ENCODE measurements around the gene GH2.
"Not testable (repeated sequence)": the region's sequence is repeated elsewhere in the genome, so short reads cannot be mapped to it uniquely, and the experiment has no call there.

The GH2 gene

DNA sequence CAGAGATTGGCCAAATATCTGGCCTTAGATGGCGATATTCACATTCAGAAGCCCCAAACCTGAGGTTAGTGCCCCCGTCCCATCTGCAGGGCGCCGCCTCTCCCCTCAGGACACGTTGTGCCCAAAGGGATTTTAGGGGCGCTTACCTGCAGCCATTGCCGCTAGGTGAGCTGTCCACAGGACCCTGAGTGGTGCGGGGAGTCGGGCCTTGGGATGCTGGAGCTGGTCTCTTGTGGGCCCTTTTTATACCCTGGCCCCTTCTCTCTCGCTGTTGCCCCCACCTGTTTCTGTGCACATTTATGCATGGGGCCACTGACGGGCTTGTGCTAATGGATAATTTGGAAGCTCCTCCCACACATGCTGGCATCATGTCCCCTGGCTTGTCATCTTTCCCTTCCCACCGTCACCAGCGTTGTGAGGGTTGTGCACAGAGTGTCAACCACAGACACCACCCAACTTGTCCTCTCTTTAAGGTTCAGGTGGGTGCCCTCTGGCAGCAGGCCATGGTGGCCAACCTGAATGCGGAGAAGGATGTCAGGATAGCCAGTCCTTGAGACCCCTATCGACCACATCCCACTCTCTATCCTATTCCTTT is 29.4 kb upstream of the GH2 start, which contains the start of gene CSHL1:
TSS of gene CSHL1 (minus strand) at position 218 of the 595 bp plus-strand sequence. CDS start at position 156, 62 bp downstream.
- ChIA-PET POLR2A (no interaction called here), CTCF (interaction anchor here (0.7 to 5.1 kb wide), 31 partner anchors 8 to 370 kb away, joined by 3 to 71 read pairs (median 4); partner anchors contain the start of genes CD79B, ERN1 and ICAM2)
- TF ChIP-seq, protein P1, sequence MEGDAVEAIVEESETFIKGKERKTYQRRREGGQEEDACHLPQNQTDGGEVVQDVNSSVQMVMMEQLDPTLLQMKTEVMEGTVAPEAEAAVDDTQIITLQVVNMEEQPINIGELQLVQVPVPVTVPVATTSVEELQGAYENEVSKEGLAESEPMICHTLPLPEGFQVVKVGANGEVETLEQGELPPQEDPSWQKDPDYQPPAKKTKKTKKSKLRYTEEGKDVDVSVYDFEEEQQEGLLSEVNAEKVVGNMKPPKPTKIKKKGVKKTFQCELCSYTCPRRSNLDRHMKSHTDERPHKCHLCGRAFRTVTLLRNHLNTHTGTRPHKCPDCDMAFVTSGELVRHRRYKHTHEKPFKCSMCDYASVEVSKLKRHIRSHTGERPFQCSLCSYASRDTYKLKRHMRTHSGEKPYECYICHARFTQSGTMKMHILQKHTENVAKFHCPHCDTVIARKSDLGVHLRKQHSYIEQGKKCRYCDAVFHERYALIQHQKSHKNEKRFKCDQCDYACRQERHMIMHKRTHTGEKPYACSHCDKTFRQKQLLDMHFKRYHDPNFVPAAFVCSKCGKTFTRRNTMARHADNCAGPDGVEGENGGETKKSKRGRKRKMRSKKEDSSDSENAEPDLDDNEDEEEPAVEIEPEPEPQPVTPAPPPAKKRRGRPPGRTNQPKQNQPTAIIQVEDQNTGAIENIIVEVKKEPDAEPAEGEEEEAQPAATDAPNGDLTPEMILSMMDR (IDR thresholded peaks at IDR 0.05; ENCODE audit: insufficient read depth, low read length, missing control alignments), result no peak
- no peak for DNase-seq (ENCODE audit: low read depth, low spot score)
- H3K4me3 ChIP-seq (ENCODE audit: low read depth, low read length), result no peak within 1 kb of the TSS

DNA sequence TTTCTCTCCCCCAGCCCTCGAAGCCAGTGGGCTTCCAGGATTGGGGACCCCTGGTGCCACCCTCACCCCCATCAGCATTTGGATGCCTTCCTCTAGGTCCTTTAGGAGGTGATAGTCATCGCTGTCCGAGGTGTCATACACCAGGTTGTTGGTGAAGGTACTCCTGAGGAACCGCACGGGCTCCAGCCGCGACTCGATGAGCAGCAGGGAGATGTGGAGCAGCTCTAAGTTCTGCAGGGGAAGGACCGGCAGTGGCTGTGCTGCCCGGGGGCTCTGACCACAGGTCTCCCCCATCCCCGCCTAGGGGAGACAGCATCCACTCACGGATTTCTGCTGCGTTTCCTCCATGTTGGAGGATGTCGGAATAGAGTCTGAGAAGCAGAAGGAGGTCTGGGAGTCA is 28.4 kb upstream of the GH2 start:
- POLR2A ChIA-PET, result no interaction called here
- CTCF ChIA-PET, result interaction anchor here (1.0 to 5.1 kb wide), 10 partner anchors 10 to 224 kb away, joined by 3 to 71 read pairs (median 12); partner anchors contain the start of genes CD79B and ERN1
- no peak overlapping the region for H3K4me3 ChIP-seq (ENCODE audit: low read depth, low read length)
- TF ChIP-seq, protein P1 (IDR thresholded peaks at IDR 0.05; ENCODE audit: insufficient read depth, low read length, missing control alignments), result no peak
- no peak for DNase-seq (ENCODE audit: low read depth, low spot score)

DNA sequence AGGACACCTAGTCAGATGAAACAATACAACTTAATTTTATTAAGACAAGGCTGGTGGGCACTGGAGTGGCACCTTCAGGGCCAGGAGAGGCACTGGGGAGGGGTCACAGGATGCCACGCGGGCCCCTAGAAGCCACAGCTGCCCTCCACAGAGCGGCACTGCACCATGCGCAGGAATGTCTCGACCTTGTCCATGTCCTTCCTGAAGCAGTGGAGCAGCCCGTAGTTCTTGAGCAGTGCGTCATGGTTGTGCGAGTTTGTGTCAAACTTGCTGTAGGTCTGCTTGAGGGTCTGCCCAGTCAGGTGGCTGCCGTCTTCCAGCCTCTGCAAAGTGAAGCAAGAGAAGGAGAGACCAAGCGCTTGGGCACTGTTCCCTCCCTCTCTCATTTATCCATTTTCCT is 27.8 kb upstream of the GH2 start:
- POLR2A ChIA-PET; DNase-seq (ENCODE audit: low read depth, low spot score); H3K4me3 ChIP-seq (ENCODE audit: low read depth, low read length): not testable (repeated sequence)
- CTCF ChIA-PET, result interaction anchor here (1.0 to 5.1 kb wide), 4 partner anchors 37 to 224 kb away, joined by 3 to 71 read pairs (median 24); no protein-coding TSS in a partner anchor

DNA sequence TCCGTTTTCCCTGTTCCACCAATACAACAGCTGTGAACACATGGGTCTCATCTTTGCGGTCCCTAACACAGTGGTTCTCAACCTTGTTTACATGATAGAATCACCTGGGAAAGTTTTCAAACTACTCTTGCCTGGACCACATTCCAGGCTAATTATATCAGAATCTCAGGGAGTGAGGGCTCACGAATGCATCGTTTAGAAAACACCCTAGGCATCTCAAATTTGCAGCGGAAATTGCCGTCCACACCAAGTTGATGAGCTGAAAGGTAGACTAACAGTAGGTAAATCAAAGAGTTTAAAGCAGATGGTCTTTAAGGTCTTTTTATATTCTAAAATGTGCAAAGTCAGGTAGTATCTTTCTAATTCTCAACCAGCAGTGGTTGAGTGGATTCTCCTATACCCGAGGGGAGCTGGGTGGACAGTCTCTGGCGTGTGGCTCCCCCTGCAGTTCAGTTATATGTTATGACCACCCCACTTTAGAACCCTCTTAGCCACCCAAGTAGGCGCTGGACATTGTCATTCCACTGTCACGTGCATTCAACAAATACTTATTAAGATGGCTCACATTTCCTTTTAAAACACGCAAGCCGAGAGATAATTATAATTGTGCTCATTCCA is 25.5 kb upstream of the GH2 start:
- POLR2A ChIA-PET; DNase-seq (ENCODE audit: low read depth, low spot score); H3K4me3 ChIP-seq (ENCODE audit: low read depth, low read length): not testable (repeated sequence)
- CTCF ChIA-PET, result interaction anchor here (1.3 to 8.5 kb wide), 5 partner anchors 13 to 384 kb away, joined by 3 to 79 read pairs (median 8); no protein-coding TSS in a partner anchor
- TF ChIP-seq, protein P1 (IDR thresholded peaks at IDR 0.05; ENCODE audit: insufficient read depth, low read length, missing control alignments), result peak; percentile 12

DNA sequence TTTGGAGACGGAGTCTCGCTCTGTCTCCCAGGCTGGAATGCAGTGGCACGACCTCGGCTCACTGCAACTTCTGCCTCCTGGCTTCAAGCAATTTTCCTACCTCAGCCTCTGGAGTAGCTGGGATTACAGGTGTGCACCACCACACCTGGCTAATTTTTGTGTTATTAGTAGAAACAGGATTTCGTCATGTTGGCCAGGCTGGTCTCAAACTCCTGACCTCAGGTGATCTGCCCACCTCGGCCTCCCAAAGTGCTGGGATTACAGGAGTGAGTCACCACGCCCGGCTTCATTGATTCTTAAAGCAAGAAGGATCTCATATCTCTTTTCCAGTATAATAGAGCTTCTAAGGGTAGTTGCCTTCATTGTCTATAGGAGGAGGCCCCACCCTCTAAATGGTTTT is 23.1 kb upstream of the GH2 start:
- DNase-seq (ENCODE audit: low read depth, low spot score); H3K4me3 ChIP-seq (ENCODE audit: low read depth, low read length); POLR2A ChIA-PET: not testable (repeated sequence)
- CTCF ChIA-PET, result interaction anchor here (0.6 to 8.5 kb wide), 14 partner anchors 12 to 416 kb away, joined by 3 to 79 read pairs (median 7); partner anchors contain the start of gene GH2

DNA sequence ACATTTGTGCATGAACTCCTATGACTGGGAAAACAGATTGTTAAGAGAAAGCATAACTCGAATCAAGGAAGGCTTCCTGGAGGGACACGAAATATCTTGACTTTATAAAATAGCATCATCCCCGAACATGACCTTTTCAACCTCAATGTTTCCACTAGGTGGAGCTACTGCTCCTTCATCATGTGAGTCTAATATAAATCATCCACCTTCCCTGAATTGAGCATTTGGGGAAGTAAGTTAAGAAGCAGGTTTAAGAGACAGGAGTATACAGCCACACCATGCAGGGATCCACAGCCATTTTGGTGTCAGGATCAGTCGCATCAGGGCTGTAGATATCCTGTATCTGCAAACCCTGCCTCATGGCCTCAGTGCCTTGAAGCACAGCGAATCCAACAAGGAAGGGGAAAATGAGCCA is 22.1 kb upstream of the GH2 start:
- DNase-seq (ENCODE audit: low read depth, low spot score); H3K4me3 ChIP-seq (ENCODE audit: low read depth, low read length); POLR2A ChIA-PET: not testable (repeated sequence)
- CTCF ChIA-PET, result interaction anchor here (1.0 to 8.5 kb wide), 11 partner anchors 8 to 375 kb away, joined by 3 to 79 read pairs (median 16); partner anchors contain the start of genes CSHL1 and GH2

DNA sequence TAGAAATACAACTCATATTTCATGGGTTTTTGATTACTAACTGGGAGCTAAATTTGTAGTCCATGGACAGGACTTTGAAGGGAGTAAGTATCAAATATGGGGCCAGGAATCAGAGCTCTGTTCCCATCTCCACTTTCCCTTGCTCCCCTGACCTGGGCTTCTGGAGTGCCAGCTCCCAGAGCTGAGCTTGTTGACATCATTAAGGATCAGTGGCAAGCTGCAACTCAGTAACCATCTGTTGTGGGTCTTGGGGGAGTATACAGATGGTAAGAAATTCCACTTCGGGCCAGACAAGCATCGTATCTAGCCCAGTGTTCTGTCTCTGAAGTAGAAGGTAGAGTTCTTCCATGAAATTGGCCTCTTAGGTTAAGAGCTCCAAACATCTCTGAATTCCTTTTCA is 20.2 kb upstream of the GH2 start:
- ChIA-PET CTCF (interaction anchor here (0.6 to 8.5 kb wide), 20 partner anchors 10 to 231 kb away, joined by 3 to 79 read pairs (median 5); partner anchors contain the start of genes CSHL1 and GH2), POLR2A (interaction anchor here (0.6 kb wide), 1 partner anchor 38 kb away, joined by 3 read pairs; no protein-coding TSS in a partner anchor)
- not testable (repeated sequence) for DNase-seq (ENCODE audit: low read depth, low spot score); H3K4me3 ChIP-seq (ENCODE audit: low read depth, low read length)

DNA sequence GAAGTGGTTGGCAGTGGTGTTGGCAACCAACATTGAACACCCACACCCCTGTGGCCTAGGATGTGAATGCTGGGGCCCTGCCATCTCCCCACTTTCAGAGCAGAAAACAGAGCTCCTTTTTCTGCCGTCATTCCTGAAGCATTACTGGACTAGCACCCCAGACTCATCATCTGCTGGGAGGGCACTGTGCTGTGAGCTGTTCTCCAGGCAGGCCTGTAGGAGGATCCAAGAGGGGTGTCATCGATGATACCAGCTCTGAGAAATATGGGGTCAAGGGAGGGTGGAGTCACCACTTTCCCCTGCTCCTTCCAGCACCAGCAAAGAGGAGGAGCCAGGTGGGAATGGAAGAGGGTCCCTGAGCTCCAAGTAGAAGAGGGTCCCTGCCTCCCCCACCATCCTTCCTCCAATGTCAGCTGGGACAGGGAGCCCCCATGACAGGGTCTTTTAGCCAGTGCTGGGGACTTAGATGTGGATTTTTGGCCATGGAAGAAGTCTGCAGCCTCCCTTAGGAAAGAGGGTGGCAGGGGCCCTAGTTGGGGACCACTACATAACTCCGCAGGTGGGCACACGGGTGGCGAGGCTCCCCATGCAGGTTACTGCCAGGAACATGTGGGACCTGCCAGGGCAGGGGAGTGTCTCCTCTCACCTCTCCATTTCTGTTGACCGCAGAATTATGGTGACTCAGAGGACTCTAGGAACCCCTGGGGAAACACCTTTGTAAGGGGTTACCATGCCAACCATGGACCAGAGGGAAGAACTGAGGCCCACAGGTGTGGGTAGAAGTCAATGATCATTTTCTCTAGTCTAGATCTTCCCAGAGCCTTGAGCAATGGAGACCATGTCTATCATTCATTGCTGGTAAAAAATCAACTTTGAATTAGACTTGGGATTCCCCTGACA is 17.4 kb upstream of the GH2 start:
- CTCF ChIA-PET, result interaction anchor here (1.2 to 1.9 kb wide), 2 partner anchors 10 to 130 kb away, joined by 3 to 5 read pairs; no protein-coding TSS in a partner anchor
- DNase-seq (ENCODE audit: low read depth, low spot score); POLR2A ChIA-PET; H3K4me3 ChIP-seq (ENCODE audit: low read depth, low read length): not testable (repeated sequence)

DNA sequence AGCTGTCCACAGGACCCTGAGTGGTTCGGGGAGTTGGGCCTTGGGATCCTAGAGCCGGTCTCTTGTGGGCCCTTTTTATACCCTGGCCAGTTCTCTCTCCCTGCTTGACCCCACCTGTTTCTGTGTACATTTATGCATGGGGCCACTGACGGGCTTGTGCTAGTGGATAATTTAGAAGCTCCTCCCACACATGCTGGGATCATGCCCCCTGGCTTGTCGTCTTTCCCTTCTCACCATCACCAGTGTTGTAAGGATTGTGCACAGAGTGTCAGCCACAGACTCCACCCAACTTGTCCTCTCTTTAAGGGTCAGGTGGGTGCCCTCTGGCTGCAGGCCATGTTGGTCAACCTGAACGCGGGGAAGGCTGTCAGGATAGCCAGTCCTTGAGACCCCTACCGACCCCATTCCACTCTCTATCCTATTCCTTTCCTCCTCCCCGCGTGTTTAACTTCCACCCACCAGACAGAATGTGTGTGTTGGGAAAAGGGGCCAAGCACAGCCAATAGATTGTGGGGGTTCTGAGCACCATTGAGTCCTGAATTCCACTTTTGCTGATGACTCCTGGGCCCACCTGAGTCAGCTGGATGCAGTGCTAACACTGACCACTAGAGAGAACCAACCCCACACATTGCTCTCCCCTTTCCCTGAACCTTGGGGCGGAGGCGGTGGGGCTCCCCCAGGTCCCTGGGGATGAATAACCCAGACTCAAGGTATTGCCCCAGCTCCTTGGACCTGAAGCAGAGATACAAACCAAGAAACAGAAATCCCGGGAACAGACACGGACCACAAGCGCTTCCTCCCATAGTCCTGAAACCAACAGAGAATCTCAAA is 15.0 kb upstream of the GH2 start, which contains the start of gene CSH1:
TSS of gene CSH1 (minus strand) at position 51 of the 831 bp plus-strand sequence. CDS start 63 bp downstream, outside the sequence.
- CTCF ChIA-PET, result interaction anchor here (1.9 kb wide), 1 partner anchor 8 kb away, joined by 5 read pairs; no protein-coding TSS in a partner anchor
- H3K4me3 ChIP-seq (ENCODE audit: low read depth, low read length); POLR2A ChIA-PET; DNase-seq (ENCODE audit: low read depth, low spot score): not testable (repeated sequence)

DNA sequence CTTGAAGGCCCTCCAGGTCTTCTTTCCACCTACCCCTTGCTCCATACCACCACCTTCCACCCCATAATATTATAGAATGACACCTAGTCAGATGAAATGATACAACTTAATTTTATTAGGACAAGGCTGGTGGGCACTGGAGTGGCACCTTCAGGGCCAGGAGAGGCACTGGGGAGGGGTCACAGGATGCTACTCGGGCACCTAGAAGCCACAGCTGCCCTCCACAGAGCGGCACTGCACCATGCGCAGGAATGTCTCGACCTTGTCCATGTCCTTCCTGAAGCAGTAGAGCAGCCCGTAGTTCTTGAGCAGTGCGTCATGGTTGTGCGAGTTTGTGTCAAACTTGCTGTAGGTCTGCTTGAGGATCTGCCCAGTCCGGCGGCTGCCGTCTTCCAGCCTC is 13.1 kb upstream of the GH2 start:
- POLR2A ChIA-PET; DNase-seq (ENCODE audit: low read depth, low spot score); H3K4me3 ChIP-seq (ENCODE audit: low read depth, low read length); CTCF ChIA-PET: not testable (repeated sequence)

DNA sequence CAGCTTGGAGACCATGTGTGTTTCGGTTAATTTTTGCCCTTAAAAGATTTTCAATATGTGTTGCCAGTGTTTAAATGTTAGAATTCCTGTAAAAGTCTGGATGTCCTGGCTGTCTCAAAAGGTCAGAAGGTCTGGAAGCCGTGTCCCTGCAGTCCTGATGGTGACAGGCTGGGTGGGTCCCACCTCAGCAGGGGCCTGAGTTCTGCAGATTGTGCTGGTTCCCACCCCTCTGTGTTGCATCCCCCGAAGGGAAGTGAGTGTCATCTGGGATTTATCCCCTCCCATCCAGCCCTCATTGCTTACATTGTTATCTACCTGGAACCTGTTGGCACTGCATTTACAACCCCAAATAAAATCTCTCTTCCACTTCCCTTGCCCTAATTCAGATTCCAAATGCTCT is 12.3 kb upstream of the GH2 start:
- DNase-seq (ENCODE audit: low read depth, low spot score); POLR2A ChIA-PET; H3K4me3 ChIP-seq (ENCODE audit: low read depth, low read length): not testable (repeated sequence)
- CTCF ChIA-PET, result interaction anchor here (4.5 kb wide), 1 partner anchor 12 kb away, joined by 22 read pairs; the partner anchor contains the start of gene GH2
